ENCODE data around the gene SLC26A4. TPM values are rescaled to one million over a fixed set of nuclear protein-coding genes. Genes with fewer than 3 reads are reported as not detected.

The SLC26A4 gene
- total RNA-seq, 1 donor, result under 0.01 TPM

GRCh38 chr7:107652642-107653041 lies 8.0 kb upstream of the SLC26A4 start:
- DNase-seq (ENCODE audit: low read depth), result no peak
- TF ChIP-seq CTCF (IDR thresholded peaks at IDR 0.05; ENCODE audit: insufficient read depth, low read depth, low read length), result no peak
- H3K4me3 ChIP-seq (ENCODE audit: low read depth, low read length), result no peak overlapping the region

GRCh38 chr7:107658467-107658866 lies 2.2 kb upstream of the SLC26A4 start:
- H3K4me3 ChIP-seq (ENCODE audit: low read depth, low read length), result no peak overlapping the region
- TF ChIP-seq CTCF (IDR thresholded peaks at IDR 0.05; ENCODE audit: insufficient read depth, low read depth, low read length), result no peak
- DNase-seq (ENCODE audit: low read depth), result no peak

DNA sequence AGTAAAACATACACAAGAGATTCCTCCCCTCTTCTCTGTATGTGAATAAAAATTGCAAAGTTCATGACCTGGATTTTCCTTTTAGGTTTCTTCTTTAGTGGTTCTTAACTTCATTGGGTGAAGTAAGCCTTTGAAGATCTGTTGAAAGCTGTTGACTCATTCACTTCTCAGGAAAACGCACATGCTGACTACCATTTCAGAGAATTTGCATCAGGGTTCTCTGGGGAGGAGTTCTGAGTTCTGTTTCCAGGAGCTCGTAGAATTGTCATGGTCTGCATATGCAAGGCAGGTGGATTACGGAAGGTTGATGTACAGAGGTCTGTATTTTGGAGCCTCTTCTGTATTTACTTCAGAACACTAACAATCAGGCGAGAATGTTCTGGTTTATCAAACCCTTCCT lies 962 bp upstream of the SLC26A4 start:
- TF ChIP-seq CTCF (IDR thresholded peaks at IDR 0.05; ENCODE audit: insufficient read depth, low read depth, low read length), result no peak
- peak; percentile 48 for DNase-seq (ENCODE audit: low read depth)

GRCh38 chr7:107661081-107661864 lies 645 bp downstream of the SLC26A4 start:
- DNase-seq (ENCODE audit: low read depth), result peak; percentile 44
- peak overlapping the region; percentile 49 for H3K4me3 ChIP-seq (ENCODE audit: low read depth, low read length)
- peak; percentile 13 for TF ChIP-seq CTCF (IDR thresholded peaks at IDR 0.05; ENCODE audit: insufficient read depth, low read depth, low read length)

More for the DNA sequence above, 962 bp upstream of the SLC26A4 start:
- no peak overlapping the region for H3K4me3 ChIP-seq (ENCODE audit: low read depth, low read length)

DNA sequence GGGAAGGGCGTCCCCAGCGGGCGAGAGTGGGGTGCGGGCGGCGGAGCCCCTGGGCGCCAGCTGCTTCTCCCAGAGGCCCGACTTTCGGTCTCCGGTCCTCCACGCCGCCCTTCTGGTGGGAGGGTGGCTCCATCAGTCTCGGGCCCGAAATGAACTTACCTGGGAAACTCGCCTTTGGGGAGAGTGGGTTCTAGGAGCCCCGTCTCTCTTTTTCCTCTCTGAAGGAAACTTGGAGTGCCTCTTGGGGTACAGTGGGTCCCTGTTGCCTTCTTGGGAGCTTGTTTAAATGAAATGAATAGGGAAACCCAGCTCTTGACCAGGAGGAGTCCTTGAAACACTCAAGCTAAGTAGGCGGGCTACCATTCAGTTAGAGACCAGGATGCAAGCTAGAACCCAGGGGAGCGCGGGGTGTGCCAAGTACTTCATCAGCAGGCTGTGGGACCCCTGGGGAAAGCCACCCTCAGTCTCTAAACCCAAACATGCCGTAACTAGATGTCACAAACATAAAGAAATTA lies 1.3 kb downstream of the SLC26A4 start:
- peak overlapping the region; percentile 49 for H3K4me3 ChIP-seq (ENCODE audit: low read depth, low read length)
- DNase-seq (ENCODE audit: low read depth), result no peak
- no peak for TF ChIP-seq CTCF (IDR thresholded peaks at IDR 0.05; ENCODE audit: insufficient read depth, low read depth, low read length)

- TF ChIP-seq CTCF (IDR thresholded peaks at IDR 0.05; ENCODE audit: insufficient read depth, low read depth, low read length), result no peak
- H3K4me3 ChIP-seq (ENCODE audit: low read depth, low read length), result no peak overlapping the region
- no peak for DNase-seq (ENCODE audit: low read depth)
These were observed 2.6 kb downstream of the SLC26A4 start for GRCh38 chr7:107663196-107663595.

Measured in fibroblast of villous mesenchyme (primary cell).